ENCODE results near the gene TOP2A. TPM values are rescaled to one million over a fixed set of nuclear protein-coding genes. Genes with fewer than 3 reads are reported as not detected.

Gene TOP2A
- total RNA-seq, 1 experiment from 2014 or later: 141 TPM

DNA sequence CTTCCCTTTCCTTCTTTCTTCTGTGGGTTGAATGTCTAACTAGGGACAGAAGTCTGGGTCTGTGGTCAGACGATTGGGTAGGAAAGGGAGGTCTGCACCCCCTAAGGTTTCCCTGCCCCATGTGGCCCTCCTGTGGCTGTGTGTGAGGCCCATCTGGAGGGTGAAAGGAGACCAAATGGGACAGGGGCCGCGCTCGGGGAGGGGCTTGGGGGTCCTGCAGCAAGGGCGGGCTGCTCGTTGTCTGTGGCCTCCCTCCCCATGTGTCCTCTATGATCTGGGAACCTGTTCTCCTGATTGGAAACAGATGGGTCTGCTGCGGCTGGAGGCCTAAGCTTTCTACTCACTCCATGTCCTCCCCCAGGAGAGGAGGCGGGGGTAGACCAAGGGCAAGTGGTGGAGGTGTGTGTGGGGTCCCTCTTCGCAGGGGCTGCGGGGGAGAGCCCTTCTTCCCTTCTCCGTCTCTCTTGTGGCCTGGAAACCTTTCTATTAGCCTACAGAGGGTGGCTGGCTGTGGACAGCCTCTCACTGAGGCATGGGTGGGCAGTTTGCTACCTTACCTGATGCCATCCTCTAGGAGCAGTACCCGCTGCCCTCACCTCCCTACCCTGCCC is 44.1 kb upstream of the TOP2A start:
- intact Hi-C loops (cut with micrococcal nuclease): no loop called here
- Histone ChIP-seq H3K4me3 (replicated peaks in 1 of 2; ENCODE audit: low read depth in 1 of 2, low read length in 2 of 2) (no peak overlapping the region), H3K79me2 (ENCODE audit: insufficient read depth, low read length) (no peaks in the 10 kb centered on the region), H3K4me1 (ENCODE audit: control insufficient read depth in 1 of 2, insufficient read depth in 2 of 2, low read length in 2 of 2) (peaks cover 0 to 4% of the 10 kb centered on the region in 2 experiments; a peak in 1 of 4 replicates), H3K9me3 (ENCODE audit: control insufficient read depth in 1 of 2, insufficient read depth in 1 of 2, low read depth in 1 of 2, low read length in 2 of 2) (no peaks in the 10 kb centered on the region), H3K27ac (ENCODE audit: low read depth, low read length) (no peak overlapping the region), H4K20me1 (ENCODE audit: insufficient read depth) (no peaks in the 10 kb centered on the region), H3K27me3 (ENCODE audit: insufficient read depth, low read length) (no peaks in the 10 kb centered on the region), H3K4me2 (ENCODE audit: low read length) (no peak overlapping the region), H3K9me2 (ENCODE audit: insufficient read depth) (no peaks in the 10 kb centered on the region), H2AFZ (ENCODE audit: low read depth, low read length, poor library complexity, severe bottlenecking) (no peak overlapping the region), H3K36me3 (ENCODE audit: control insufficient read depth in 1 of 2, insufficient read depth in 2 of 2, low read length in 2 of 2) (no peaks in the 10 kb centered on the region), H3K9ac (ENCODE audit: low read length) (no peak overlapping the region)
- ChIA-PET CTCF (interaction anchor here (1.5 kb wide), 1 partner anchor 11 kb away, joined by 4 read pairs; no protein-coding TSS in a partner anchor), RAD21 (ENCODE audit: low non-redundant PET in 1 of 2, low total read pairs in 2 of 2, uncharacterized antibody in 2 of 2, unreplicated experiment in 2 of 2) (no interaction called here), POLR2A (no interaction called here)
- DNase-seq (ENCODE audit: low read depth, low spot score) (no peak), ATAC-seq (no peak)
- BruUV-seq (replicated peaks): no TSS peak
- TF ChIP-seq, protein P1, sequence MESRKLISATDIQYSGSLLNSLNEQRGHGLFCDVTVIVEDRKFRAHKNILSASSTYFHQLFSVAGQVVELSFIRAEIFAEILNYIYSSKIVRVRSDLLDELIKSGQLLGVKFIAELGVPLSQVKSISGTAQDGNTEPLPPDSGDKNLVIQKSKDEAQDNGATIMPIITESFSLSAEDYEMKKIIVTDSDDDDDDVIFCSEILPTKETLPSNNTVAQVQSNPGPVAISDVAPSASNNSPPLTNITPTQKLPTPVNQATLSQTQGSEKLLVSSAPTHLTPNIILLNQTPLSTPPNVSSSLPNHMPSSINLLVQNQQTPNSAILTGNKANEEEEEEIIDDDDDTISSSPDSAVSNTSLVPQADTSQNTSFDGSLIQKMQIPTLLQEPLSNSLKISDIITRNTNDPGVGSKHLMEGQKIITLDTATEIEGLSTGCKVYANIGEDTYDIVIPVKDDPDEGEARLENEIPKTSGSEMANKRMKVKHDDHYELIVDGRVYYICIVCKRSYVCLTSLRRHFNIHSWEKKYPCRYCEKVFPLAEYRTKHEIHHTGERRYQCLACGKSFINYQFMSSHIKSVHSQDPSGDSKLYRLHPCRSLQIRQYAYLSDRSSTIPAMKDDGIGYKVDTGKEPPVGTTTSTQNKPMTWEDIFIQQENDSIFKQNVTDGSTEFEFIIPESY (IDR thresholded peaks at IDR 0.05; ENCODE audit: extremely low read depth, insufficient replicate concordance, low read length): no peak
- TF ChIP-seq FOSL1 (IDR thresholded peaks at IDR 0.05; ENCODE audit: low read depth): no peak
- TF ChIP-seq POLR2AphosphoS5 (IDR thresholded peaks at IDR 0.05; ENCODE audit: low read depth, low read length): no peak
- TF ChIP-seq, protein P2, sequence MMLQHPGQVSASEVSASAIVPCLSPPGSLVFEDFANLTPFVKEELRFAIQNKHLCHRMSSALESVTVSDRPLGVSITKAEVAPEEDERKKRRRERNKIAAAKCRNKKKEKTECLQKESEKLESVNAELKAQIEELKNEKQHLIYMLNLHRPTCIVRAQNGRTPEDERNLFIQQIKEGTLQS (IDR thresholded peaks at IDR 0.05): no peak
- no peak for TF ChIP-seq EZH2 (IDR thresholded peaks at IDR 0.05)
- no peak for TF ChIP-seq SP1 (IDR thresholded peaks at IDR 0.05; ENCODE audit: low read depth)
- TF ChIP-seq, protein P3, sequence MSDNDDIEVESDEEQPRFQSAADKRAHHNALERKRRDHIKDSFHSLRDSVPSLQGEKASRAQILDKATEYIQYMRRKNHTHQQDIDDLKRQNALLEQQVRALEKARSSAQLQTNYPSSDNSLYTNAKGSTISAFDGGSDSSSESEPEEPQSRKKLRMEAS (IDR thresholded peaks at IDR 0.05): no peak
- TF ChIP-seq ZFX (IDR thresholded peaks at IDR 0.05): no peak
- TF ChIP-seq YY1 (IDR thresholded peaks at IDR 0.05; ENCODE audit: extremely low read depth, insufficient replicate concordance, low read depth, low read length): no peak
- no peak for TF ChIP-seq TCF7L2 (IDR thresholded peaks at IDR 0.05; ENCODE audit: borderline replicate concordance, extremely low read depth, insufficient read depth, insufficient read length)
- no peak for TF ChIP-seq CBX3 (IDR thresholded peaks at IDR 0.05; ENCODE audit: low read depth)
- TF ChIP-seq JUND (IDR thresholded peaks at IDR 0.05): no peak
- TF ChIP-seq RAD21 (IDR thresholded peaks at IDR 0.05; ENCODE audit: low read depth): no peak
- TF ChIP-seq, protein P4, sequence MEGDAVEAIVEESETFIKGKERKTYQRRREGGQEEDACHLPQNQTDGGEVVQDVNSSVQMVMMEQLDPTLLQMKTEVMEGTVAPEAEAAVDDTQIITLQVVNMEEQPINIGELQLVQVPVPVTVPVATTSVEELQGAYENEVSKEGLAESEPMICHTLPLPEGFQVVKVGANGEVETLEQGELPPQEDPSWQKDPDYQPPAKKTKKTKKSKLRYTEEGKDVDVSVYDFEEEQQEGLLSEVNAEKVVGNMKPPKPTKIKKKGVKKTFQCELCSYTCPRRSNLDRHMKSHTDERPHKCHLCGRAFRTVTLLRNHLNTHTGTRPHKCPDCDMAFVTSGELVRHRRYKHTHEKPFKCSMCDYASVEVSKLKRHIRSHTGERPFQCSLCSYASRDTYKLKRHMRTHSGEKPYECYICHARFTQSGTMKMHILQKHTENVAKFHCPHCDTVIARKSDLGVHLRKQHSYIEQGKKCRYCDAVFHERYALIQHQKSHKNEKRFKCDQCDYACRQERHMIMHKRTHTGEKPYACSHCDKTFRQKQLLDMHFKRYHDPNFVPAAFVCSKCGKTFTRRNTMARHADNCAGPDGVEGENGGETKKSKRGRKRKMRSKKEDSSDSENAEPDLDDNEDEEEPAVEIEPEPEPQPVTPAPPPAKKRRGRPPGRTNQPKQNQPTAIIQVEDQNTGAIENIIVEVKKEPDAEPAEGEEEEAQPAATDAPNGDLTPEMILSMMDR (IDR thresholded peaks at IDR 0.05 in 2 of 3, conservative IDR thresholded peaks at IDR 0.05 in 1 of 3; ENCODE audit: borderline replicate concordance in 1 of 3, insufficient read depth in 1 of 3, low read depth in 2 of 3, low read length in 2 of 3): no peak
